H1 (cell line): ENCODE results near the gene PRKN.

Experiments used
- CHD7 ChIP-seq: fragments of 300-600 bp; sonication (generic); IDR thresholded peaks from 2 replicates; pipeline ENCODE4 v1.7.1; 2012; ENCODE audit warnings: low read length, moderate library complexity, mild to moderate bottlenecking, inconsistent platforms; ENCODE audit not compliant: insufficient replicate concordance
- CTCF ChIP-seq, 3 experiments: IDR thresholded peaks; 1 replicate in 2 of 3; 2 replicates in 1 of 3; pipeline versions ENCODE4 v1.5.1 to v1.6.1; 2011; ENCODE audit warnings: low read length in 3 of 3, mild to moderate bottlenecking in 3 of 3, inconsistent platforms in 2 of 3, low read depth in 1 of 3, moderate library complexity in 1 of 3; ENCODE audit not compliant: insufficient read depth in 1 of 3; ENCODE audit errors: control extremely low read depth in 1 of 3
- EGR1 ChIP-seq: IDR thresholded peaks from 2 replicates; pipeline ENCODE4 v1.6.1; 2011; ENCODE audit warnings: low read depth, low read length, borderline replicate concordance
- EZH2 ChIP-seq: fragments of 200-600 bp; sonication (generic); IDR thresholded peaks from 2 replicates; pipeline ENCODE4 v1.7.1; 2012; ENCODE audit warnings: low read depth, mild to moderate bottlenecking, moderate library complexity, low read length, inconsistent platforms; ENCODE audit not compliant: severe bottlenecking
- JUND ChIP-seq: IDR thresholded peaks from 2 replicates; pipeline ENCODE4 v1.6.1; 2011; ENCODE audit warnings: mild to moderate bottlenecking, improper control_type of control experiment, low read length
- POLR2AphosphoS5 ChIP-seq: IDR thresholded peaks from 2 replicates; pipeline ENCODE4 v1.6.1; 2011; ENCODE audit warnings: low read depth, low read length
- TBP ChIP-seq: IDR thresholded peaks from 2 replicates; pipeline ENCODE4 v1.6.1; 2011; ENCODE audit warnings: low read depth, low read length, improper control_type of control experiment

GRCh38 chr6:162722633-162723032 lies 4.9 kb downstream of the PRKN start:
- TF ChIP-seq CTCF (IDR thresholded peaks at IDR 0.05; ENCODE audit: control extremely low read depth in 1 of 3, insufficient read depth in 1 of 3, low read depth in 1 of 3, low read length in 3 of 3) (no peak), POLR2AphosphoS5 (no peak), EZH2 (no peak), CHD7 (no peak), TBP (no peak), EGR1 (no peak), JUND (no peak)
